Activated T-helper 1 cell treated with anti-CD3 and anti-CD28 coated beads, Interleukin-2, amount 50 U/mL, for 16 hours (primary cell): Measurements from ENCODE around the gene PRSS27.

Source experiments
- DNase-seq, 2 donors: peaks; one replicate each; pipeline ENCODE4 v3.0.0-alpha.2; 2020; ENCODE audit warnings: low read depth in 1 of 2, low spot score in 1 of 2

The PRSS27 gene

DNA sequence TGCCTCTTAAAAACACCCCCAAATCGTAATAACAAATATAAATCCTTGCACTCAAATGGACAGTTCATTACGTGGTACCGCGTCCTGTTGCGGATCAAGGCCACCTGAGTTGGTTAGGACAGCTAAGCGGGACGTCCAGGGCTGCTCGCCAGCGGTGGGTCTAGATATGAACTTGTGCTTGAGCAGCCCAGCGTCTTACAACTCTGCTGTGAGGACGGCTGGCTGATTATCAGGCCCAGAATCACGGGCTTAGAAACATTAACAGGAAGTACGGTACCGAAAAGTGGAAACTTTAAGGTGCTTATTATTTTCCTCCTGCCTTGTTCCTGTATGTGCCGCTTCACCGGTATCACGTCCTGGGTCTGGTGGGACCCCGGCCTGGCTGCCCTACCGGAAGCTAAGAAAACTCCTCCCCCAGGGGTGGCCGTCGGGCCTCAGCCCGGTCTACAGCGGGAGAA is 31.6 kb upstream of the PRSS27 start:
- DNase-seq, result peak in 1 of 2 donors; percentile 22

DNA sequence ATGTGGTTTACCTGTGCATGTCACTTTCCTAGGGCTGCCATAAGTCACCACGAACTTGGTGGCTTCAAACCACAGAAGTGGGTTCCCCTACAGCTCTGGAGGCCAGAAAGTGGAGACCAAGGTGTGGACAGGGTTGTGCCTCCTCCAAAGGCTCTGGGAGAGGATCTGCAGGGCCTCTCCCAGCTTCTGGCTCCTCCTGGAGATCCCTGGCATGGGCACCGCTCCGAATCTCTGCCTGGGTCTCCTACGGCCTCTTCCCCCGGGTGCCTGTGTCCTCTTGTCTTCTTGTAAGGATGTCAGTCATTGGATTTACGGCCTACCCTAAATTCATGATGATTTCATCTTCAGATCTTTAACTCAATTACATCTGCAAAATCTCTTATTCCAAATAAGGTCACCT is 29.9 kb upstream of the PRSS27 start:
- no peak for DNase-seq

DNA sequence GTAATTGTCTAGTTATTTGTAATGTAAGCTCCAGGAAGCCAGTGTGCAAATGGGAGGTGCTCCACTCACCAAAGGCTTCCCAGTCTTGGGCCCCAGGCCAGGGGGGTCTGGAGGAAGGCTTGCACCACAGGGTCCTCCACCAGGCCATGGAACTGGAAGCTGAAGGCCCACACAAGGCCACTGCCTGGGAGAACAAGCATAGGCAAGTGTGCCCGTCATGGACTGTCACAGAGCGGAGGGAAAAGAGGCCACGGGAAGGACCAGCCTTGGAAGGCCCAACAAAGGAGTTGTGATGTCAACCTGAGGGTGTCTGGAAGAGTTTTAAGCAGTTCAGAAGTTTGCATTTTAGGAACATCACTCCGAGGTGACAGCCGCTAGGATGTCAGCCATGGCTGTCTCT is 29.5 kb upstream of the PRSS27 start:
- DNase-seq, result no peak

- DNase-seq, result no peak
Observed at GRCh38 chr16:2748757-2749455, 28.9 kb upstream of the PRSS27 start.

GRCh38 chr16:2745961-2746360 is 25.9 kb upstream of the PRSS27 start:
- no peak for DNase-seq

GRCh38 chr16:2745116-2745890 is 25.3 kb upstream of the PRSS27 start:
- no peak for DNase-seq

- DNase-seq, result no peak
Observed at GRCh38 chr16:2744711-2745110, 24.7 kb upstream of the PRSS27 start.

DNA sequence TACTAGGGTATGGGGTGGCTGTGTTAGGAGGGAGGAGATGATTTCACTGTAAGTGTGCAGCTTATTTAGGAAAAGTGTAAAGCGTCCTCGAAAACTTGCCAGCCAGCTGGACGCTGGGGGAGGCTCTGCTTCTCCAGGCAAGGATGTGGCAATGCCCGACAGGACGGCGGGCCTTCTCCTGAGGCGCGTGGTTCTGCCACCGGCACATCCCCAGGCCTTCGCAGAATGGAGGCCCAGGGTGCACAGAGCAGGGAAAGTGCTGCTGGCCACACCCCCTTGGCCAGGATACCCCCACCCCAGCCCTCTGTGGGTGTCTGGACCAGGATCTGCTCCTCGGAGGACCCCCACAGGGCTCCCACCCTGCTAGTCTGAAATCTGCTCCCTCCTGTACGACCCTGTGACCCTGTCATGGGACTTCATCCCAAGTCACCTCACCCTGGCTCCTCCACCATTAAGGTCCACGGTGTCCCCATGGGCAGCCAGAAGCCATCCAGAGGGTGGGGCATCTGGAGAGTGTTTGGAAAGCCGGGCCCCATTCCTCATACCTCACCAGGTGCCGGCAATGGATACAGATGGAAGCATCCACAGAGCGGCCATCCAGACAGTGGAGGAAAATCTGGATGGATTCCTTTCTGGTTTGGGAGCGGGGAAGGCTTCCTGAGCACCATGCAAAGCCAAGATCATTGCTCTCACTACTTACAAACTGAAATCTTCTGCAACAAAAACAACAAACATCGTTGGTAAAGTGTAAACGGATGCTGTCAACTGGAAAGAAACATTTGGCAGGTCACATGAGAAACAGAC is 23.2 kb upstream of the PRSS27 start:
- DNase-seq, result no peak

- DNase-seq, result no peak
Observed at GRCh38 chr16:2742323-2743006, 22.4 kb upstream of the PRSS27 start.

DNA sequence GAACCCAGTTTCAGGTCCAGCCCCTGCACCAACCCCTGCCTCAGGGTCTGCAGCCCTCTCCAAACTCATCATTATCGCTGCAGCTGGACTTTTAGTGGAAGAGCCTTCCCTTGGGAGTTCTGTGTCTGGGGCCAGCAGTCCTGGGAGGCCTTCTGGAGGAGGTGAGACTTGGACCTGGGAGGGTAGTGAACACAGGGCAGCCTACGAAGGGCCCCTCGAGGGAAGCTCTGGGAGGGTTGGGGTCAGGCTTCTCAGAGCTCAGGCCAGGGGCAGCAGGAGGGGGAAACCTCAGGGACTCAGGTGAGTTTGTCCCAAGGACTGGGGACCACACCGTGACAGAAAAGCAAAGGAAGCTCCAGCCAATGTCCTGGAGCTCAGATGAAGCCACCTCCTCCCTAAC is 21.1 kb upstream of the PRSS27 start:
- DNase-seq, result no peak

DNA sequence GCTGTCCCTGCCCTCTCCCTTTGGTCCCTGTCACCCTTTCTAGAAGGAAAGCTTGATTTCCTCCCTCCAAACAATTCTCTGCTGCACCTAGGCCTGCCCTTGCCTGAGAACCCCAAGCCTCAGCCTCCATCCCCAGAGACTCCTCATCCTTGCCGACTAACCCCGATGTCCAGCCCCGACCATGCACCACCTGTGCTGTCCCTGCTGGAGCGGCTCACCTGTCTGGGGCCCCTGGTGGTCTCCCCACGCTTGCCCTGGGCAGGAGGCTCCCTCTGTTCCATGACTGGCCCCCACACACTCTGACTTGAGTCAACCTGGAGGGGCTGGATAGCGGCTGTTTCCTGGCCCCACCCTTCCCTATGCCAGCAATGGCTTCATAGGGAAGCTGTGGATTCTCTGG is 20.5 kb upstream of the PRSS27 start:
- DNase-seq, result no peak

DNA sequence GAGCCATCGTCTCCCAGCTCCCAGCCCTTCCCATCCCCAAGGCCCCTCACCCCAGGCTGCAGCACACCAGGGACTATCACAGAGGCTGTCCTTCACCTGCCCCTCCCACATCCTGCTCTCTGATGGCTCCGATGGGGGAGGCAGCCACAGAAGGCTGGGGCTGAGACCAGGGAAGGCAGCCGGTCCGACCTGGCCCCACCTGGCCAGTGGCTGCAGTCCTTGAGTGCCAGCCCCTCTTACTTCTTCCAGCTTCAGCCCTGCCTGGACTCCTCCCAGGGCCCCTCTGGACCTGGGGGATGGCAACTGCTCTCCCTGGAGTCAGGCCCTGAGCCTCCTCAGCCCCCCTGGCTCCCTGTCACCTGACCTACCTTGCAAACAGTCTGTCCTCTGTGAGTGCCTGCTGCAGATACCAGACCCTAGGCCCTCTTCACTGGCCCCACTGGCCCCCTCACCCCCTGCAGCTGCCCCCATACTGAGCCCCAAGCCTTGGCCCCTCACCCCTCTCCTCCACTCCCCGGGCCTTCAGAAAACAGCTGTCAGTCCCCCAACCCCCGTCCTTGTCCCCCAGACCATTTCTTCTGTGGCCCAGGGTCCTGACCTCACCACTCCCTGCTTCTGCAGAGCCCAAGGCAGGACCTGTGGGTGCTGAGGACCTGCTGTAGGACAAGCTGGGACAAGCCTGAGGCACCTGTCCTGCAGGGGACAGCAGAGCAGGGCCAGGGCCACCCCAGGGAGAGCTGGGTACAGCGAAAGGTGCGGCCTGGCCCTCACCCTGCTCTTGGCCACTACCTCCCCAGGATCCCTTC is 19.8 kb upstream of the PRSS27 start:
- DNase-seq, result no peak

GRCh38 chr16:2738615-2739014 is 18.6 kb upstream of the PRSS27 start:
- no peak for DNase-seq

DNA sequence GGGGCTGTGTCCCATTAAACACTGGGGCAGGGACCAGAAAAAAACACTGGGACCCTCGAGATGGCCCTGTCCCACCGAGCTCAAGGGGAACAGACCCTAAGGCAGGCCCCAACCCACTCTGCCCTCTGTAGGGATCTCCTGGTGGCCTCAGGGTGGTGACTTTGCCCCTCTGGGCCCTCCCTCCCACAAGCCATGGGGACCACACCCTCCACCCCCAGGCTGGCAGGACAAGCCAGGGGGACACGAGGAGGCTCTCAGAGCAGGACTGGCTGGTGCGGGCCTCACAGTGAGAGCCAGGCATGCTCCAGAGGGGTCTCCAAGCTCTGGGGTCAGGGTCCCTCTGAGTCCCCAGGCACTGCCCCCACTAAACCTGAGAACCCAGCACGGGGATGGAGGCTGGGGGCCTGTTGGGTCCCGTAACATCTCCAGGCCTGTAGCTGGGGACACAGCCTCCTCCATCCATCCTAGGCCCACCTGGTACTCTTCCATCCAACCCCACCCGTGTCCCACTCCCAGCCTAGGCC is 17.9 kb upstream of the PRSS27 start:
- no peak for DNase-seq

- no peak for DNase-seq
Observed at GRCh38 chr16:2737238-2737605, 17.2 kb upstream of the PRSS27 start.

DNA sequence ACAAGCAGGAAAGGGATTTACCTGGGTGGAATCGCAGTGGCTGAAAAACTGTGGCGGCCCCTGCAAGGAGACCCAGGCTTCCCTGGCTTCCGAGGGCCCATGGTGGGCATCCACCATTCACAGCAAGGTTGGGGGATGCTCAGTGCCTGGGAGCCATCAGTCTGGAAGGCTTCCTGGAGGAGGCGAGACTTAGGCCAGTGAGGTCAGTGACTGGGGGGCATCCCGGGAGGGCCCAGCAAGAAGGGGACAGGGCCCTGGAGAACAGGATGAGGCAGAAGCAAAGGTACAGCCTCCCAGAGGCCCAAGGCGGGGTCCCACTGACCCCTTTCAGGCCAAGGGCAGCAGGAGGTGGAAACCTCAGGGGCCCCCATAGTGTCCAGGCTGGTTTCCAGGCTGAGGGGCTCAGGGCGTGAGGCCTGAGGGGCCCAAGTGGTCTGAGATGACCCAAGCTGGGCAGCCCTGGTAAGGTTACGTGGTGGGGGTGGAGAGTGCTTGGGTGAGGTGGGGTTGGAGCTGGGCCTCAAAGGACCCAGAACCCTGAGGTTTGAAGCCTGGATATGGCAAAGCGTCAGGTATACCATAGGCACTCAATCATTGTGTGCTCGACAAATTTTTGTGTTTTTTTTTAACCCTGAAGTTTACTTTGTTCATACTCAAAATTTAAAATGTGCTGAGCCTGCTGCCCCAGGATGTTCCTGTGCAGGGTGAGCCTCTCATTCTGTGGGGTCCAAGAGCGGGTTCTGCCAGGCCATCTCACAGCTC is 16.6 kb upstream of the PRSS27 start:
- no peak for DNase-seq

GRCh38 chr16:2734844-2735515 is 15.0 kb upstream of the PRSS27 start:
- DNase-seq, result no peak

DNA sequence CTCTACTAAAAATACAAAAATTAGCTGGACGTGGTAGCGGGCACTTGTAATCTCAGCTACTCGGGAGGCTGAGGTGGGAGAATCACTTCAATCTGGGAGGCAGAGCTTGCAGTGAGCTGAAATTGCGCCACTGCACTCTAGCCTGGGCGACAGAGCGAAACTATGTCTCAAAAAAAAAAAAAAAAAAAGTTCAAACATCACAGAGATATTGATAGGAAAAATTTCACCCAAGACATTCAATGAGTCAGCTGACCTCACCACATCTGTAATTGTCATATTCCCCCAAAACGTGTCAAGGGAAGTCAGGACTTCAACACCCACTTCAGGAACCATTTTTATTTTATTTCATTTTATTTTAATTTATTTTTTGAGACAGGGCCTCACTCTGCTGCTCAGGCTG is 8.0 kb upstream of the PRSS27 start:
- DNase-seq, result no peak

GRCh38 chr16:2726923-2727322 is 6.9 kb upstream of the PRSS27 start:
- DNase-seq, result no peak
